Esophagus squamous epithelium (tissue), 5 donors: ENCODE data around the gene PLEKHJ1. TPM values are rescaled to one million over a fixed set of nuclear protein-coding genes. Genes with fewer than 3 reads are reported as not detected.

Experiments used
- DNase-seq: peaks from one replicate; lab custom pipeline; 2025; lab: John Stamatoyannopoulos, UW
- H3K27ac ChIP-seq, 4 donors: fragments of 200-600 bp; sonication (generic); one replicate each; pipeline ENCODE4 v1.5.1; 2016 to 2019; ENCODE audit warnings: mild to moderate bottlenecking in 1 of 4
- H3K27me3 ChIP-seq, 4 donors: fragments of 200-600 bp; sonication (generic); 1 replicate in 3 of 4; 2 replicates in 1 of 4; pipeline versions ENCODE4 v1.5.1 to v1.6.0; 2017 to 2021; ENCODE audit warnings: antibody characterized with exemption in 1 of 4
- H3K36me3 ChIP-seq, 3 donors: fragments of 200-600 bp; sonication (generic); one replicate each; pipeline ENCODE4 v1.5.1; 2016 to 2019
- H3K4me1 ChIP-seq, 3 donors: fragments of 200-600 bp; sonication (generic); one replicate each; pipeline ENCODE4 v1.5.1; 2017 to 2019
- H3K4me3 ChIP-seq, 4 donors: fragments of 200-600 bp; sonication (generic); 1 replicate in 3 of 4; 2 replicates in 1 of 4; pipeline ENCODE4 v1.5.1; 2016 to 2019; ENCODE audit warnings: mild to moderate bottlenecking in 2 of 4, moderate library complexity in 1 of 4
- H3K9me3 ChIP-seq, 3 donors: fragments of 200-600 bp; sonication (generic); one replicate each; pipeline ENCODE4 v1.5.1; 2016 to 2019
- CTCF ChIP-seq, 6 experiments: fragments of 450-650 bp in 4 of 6; fragments of 200-600 bp in 2 of 6; sonication (generic) in 2 of 6; IDR thresholded peaks; one replicate each; pipeline ENCODE4 v1.5.1; 2016 to 2019; ENCODE audit warnings: antibody characterized with exemption in 6 of 6, mild to moderate bottlenecking in 4 of 6, moderate library complexity in 4 of 6
- POLR2A ChIP-seq, 4 donors: fragments of 450-650 bp; IDR thresholded peaks; one replicate each; pipeline ENCODE4 v1.6.1; 2017; ENCODE audit warnings: antibody characterized with exemption in 4 of 4, mild to moderate bottlenecking in 4 of 4, moderate library complexity in 3 of 4
- WGBS, 2 donors: methylation state at CpG; one replicate each; pipeline ENCODE4 v1.1.5; 2018; 5-methylcytosine and 5-hydroxymethylcytosine counted together
- intact Hi-C: fragments of 100-400 bp; cut with DNase I; formaldehyde crosslinking; loops from one replicate; pipeline ENCODE4 v1.15.0; 2022
- total RNA-seq, 4 donors: library from RNA; depleted of rRNA; stranded (reverse); fragments of >200 nt; gene quantifications; one replicate each; pipeline ENCODE4 v1.1.0, GENCODE V29; 2016
- donor health status: DM: yes; HTN: yes; CAD: no.

PLEKHJ1 gene
- total RNA-seq, 4 donors from 2014 or later: 44.8 to 56.5 (median 48.8) TPM

GRCh38 chr19:2260341-2260805, 24.2 kb upstream of the PLEKHJ1 start:
- TF ChIP-seq CTCF (IDR thresholded peaks at IDR 0.05) (no peak), POLR2A (IDR thresholded peaks at IDR 0.05) (no peak)
- peak overlapping the region in 3 of 4 donors; percentile 53 to 72 (median 63) for H3K27ac ChIP-seq

GRCh38 chr19:2259336-2259735, 23.2 kb upstream of the PLEKHJ1 start:
- H3K4me1 ChIP-seq: peaks cover 0 to 13% (median 0%) of the 10 kb centered on the region in 3 donors
- no peak for TF ChIP-seq POLR2A (IDR thresholded peaks at IDR 0.05)
- TF ChIP-seq CTCF (IDR thresholded peaks at IDR 0.05): no peak
- DNase-seq: no peak
- peaks cover 0 to 3% (median 0%) of the 10 kb centered on the region in 4 donors for H3K27me3 ChIP-seq
- WGBS, 2 donors: 74 to 79% methylated on average over 5 of the region's 5 CpGs
- intact Hi-C loops: no loop called here
- H3K27ac ChIP-seq: no peak overlapping the region
- no peak overlapping the region for H3K4me3 ChIP-seq
- no peaks in the 10 kb centered on the region for H3K9me3 ChIP-seq
- H3K36me3 ChIP-seq: no peaks in the 10 kb centered on the region

More at GRCh38 chr19:2260341-2260805, 24.2 kb upstream of the PLEKHJ1 start:
- H3K4me3 ChIP-seq: no peak overlapping the region
- no peaks in the 10 kb centered on the region for H3K36me3 ChIP-seq
- intact Hi-C loops: no loop called here
- no peaks in the 10 kb centered on the region for H3K27me3 ChIP-seq
- no peaks in the 10 kb centered on the region for H3K9me3 ChIP-seq
- no peak for DNase-seq
- WGBS, 2 donors: 38 to 54% methylated on average over 11 of the region's 11 CpGs
- peaks cover 0 to 13% (median 0%) of the 10 kb centered on the region in 3 donors for H3K4me1 ChIP-seq

- no peaks in the 10 kb centered on the region for H3K36me3 ChIP-seq
- no peak within 1 kb of the TSS for H3K4me3 ChIP-seq
- no peak within 1 kb of the TSS for H3K27ac ChIP-seq
- DNase-seq: no peak
- intact Hi-C loops: no loop called here
- no peaks in the 10 kb centered on the region for H3K9me3 ChIP-seq
- no peak for TF ChIP-seq CTCF (IDR thresholded peaks at IDR 0.05)
- TF ChIP-seq POLR2A (IDR thresholded peaks at IDR 0.05): peak in 1 of 4 donors; percentile 20
- H3K27me3 ChIP-seq: peaks cover 14 to 35% (median 22%) of the 10 kb centered on the region in 4 donors
- 73 to 85% methylated on average over 4 to 13 of the region's 24 CpGs for WGBS, 2 donors
- peaks cover 20 to 42% (median 25%) of the 10 kb centered on the region in 3 donors for H3K4me1 ChIP-seq
Observed at GRCh38 chr19:2255982-2256685, 20.0 kb upstream of the PLEKHJ1 start, which contains the start of gene JSRP1. Gene JSRP1 (minus strand): TSS chr19:2256417. CDS start chr19:2255314, 1,103 bp downstream.

- 80 to 89% methylated on average over 3 to 7 of the region's 16 CpGs for WGBS, 2 donors
- H3K4me1 ChIP-seq: peaks cover 24 to 45% (median 33%) of the 10 kb centered on the region in 3 donors
- TF ChIP-seq CTCF (IDR thresholded peaks at IDR 0.05): no peak
- no peak for TF ChIP-seq POLR2A (IDR thresholded peaks at IDR 0.05)
- peaks cover 18 to 44% (median 26%) of the 10 kb centered on the region in 4 donors for H3K27me3 ChIP-seq
- no peaks in the 10 kb centered on the region for H3K36me3 ChIP-seq
- H3K4me3 ChIP-seq: no peak overlapping the region
- intact Hi-C loops: no loop called here
- H3K27ac ChIP-seq: no peak overlapping the region
- DNase-seq: no peak
- H3K9me3 ChIP-seq: no peaks in the 10 kb centered on the region
Observed at GRCh38 chr19:2255112-2255845, 19.1 kb upstream of the PLEKHJ1 start.
